HepG2 (cell line): ENCODE measurements around the gene CSNK1D. TPM values are rescaled to one million over a fixed set of nuclear protein-coding genes. Genes with fewer than 3 reads are reported as not detected.

Experiments used
- AGO2 ChIP-seq: fragments of 200-400 bp; formaldehyde crosslinking; optimal IDR thresholded peaks from 2 replicates; pipeline ENCODE3; 2017; ENCODE audit warnings: mild to moderate bottlenecking, low read depth, low read length, moderate library complexity
- FIP1L1 ChIP-seq: fragments of 200-400 bp; formaldehyde crosslinking; IDR thresholded peaks from 2 replicates; pipeline ENCODE4 v1.6.1; 2018; ENCODE audit warnings: low read depth, mild to moderate bottlenecking, low read length, moderate library complexity, borderline replicate concordance; ENCODE audit not compliant: insufficient read depth
- POLR2G ChIP-seq: fragments of 200-400 bp; formaldehyde crosslinking; IDR thresholded peaks from 2 replicates; pipeline ENCODE4 v1.6.1; 2018; ENCODE audit warnings: mild to moderate bottlenecking, low read depth, low read length, moderate library complexity
- SOX5 ChIP-seq: IDR thresholded peaks from 2 replicates; pipeline ENCODE4 v1.6.1; 2016; ENCODE audit warnings: borderline replicate concordance
- ZC3H13 ChIP-seq: sonication (generic); formaldehyde crosslinking; IDR thresholded peaks from 2 replicates; pipeline ENCODE4 v1.8.1; 2023; ENCODE audit warnings: mild to moderate bottlenecking, missing genetic modification reagents, moderate library complexity
- ZNF326 ChIP-seq: sonication (generic); formaldehyde crosslinking; IDR thresholded peaks from 2 replicates; pipeline ENCODE4 v1.4.0; 2020; ENCODE audit warnings: missing genetic modification reagents, borderline replicate concordance
- ZNF567 ChIP-seq: sonication (generic); formaldehyde crosslinking; IDR thresholded peaks from 2 replicates; pipeline ENCODE4 v1.8.1; 2023; ENCODE audit warnings: mild to moderate bottlenecking, missing genetic modification reagents, borderline replicate concordance
- polyA plus RNA-seq, 8 experiments: library from polyadenylated mRNA; depleted of rRNA in 3 of 8; stranded (reverse) in 7 of 8; unstranded in 1 of 8; fragments of >200 nt; fragmentation: Illumina TruSeq in 4 of 8; extraction: Trizol in 4 of 8; gene quantifications; 2 replicates each; pipeline versions ENCODE4 v1.2.1 to v1.2.3, GENCODE V29; 2011 to 2016; ENCODE audit warnings: low read depth in 4 of 8, missing spikeins in 1 of 8, mixed read lengths in 1 of 8; ENCODE audit not compliant: insufficient read depth in 1 of 8
- total RNA-seq, 5 experiments: library from RNA; depleted of rRNA; stranded (reverse); fragments of >200 nt; fragmentation: Illumina TruSeq; extraction: Trizol; gene quantifications; 2 replicates each; pipeline ENCODE4 v1.2.3, GENCODE V29; 2016; ENCODE audit warnings: low read depth in 1 of 5
- TF ChIP-seq, protein P1 (sequence below), 2 experiments: fragments of 450-650 bp in 1 of 2; sonication (generic) in 1 of 2; formaldehyde crosslinking in 1 of 2; IDR thresholded peaks; 2 replicates each; pipeline versions ENCODE4 v1.6.1 to v1.8.0; 2016 to 2022; ENCODE audit warnings: antibody characterized with exemption in 1 of 2, mild to moderate bottlenecking in 1 of 2, missing genetic modification reagents in 1 of 2
- TF ChIP-seq, protein P2 (sequence below): sonication (generic); formaldehyde crosslinking; IDR thresholded peaks from 2 replicates; pipeline ENCODE4 v1.4.0; 2020; ENCODE audit warnings: missing genetic modification reagents
- TF ChIP-seq, protein P3 (sequence below): sonication (generic); formaldehyde crosslinking; IDR thresholded peaks from 2 replicates; pipeline ENCODE4 v1.5.1; 2020; ENCODE audit warnings: mild to moderate bottlenecking, missing genetic modification reagents, moderate library complexity

The CSNK1D gene
- total and polyA plus RNA-seq, 2 of the 13 experiments (the other 11 are each of a cell fraction or from before 2014, with no cell fraction given): 31.5 to 128 TPM

DNA sequence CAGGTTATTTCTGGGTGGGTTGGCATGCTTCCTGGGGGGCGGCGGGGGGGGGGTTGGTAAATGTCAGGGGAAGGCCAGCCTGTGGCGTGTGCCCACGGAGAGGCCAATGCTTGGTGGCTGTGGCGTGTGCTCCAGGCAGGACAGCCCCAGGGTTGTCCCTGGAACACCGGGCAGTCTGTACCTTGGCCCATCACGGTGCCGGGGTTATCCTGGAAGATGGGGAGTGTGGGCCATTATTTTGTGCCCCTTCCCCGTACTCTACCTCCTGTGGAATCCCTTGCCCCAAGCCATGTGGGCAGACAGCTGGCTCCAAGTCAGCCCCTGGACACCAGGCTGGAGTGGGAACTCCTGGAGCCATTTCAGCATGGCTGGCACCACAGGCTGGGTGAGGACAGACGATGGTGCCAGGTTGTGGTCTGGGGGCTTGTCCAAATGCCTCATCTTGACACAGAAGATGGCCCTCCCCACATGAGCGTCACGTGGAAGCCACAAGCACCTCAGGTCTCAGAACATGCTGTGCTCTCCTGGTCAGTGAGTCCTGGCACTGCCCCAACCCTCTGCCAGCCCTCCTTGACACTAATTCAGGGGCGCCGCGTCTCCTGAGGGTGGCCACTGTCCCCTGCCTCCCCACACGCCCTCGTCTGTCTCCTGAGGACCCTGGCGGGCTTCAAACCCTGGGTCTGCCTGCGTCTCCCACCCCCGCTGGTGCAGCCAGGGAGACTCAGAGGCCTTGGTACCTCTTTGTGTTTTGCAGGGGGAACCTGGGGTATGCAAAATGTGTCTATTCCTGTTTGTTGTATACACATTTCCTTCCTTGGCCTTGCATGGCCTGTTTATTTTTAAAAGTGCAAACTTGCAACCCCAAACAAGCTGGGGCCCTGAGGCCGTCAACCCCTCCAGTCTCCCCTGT, 40.4 kb downstream of the CSNK1D start (continued):
- TF ChIP-seq, protein P1, sequence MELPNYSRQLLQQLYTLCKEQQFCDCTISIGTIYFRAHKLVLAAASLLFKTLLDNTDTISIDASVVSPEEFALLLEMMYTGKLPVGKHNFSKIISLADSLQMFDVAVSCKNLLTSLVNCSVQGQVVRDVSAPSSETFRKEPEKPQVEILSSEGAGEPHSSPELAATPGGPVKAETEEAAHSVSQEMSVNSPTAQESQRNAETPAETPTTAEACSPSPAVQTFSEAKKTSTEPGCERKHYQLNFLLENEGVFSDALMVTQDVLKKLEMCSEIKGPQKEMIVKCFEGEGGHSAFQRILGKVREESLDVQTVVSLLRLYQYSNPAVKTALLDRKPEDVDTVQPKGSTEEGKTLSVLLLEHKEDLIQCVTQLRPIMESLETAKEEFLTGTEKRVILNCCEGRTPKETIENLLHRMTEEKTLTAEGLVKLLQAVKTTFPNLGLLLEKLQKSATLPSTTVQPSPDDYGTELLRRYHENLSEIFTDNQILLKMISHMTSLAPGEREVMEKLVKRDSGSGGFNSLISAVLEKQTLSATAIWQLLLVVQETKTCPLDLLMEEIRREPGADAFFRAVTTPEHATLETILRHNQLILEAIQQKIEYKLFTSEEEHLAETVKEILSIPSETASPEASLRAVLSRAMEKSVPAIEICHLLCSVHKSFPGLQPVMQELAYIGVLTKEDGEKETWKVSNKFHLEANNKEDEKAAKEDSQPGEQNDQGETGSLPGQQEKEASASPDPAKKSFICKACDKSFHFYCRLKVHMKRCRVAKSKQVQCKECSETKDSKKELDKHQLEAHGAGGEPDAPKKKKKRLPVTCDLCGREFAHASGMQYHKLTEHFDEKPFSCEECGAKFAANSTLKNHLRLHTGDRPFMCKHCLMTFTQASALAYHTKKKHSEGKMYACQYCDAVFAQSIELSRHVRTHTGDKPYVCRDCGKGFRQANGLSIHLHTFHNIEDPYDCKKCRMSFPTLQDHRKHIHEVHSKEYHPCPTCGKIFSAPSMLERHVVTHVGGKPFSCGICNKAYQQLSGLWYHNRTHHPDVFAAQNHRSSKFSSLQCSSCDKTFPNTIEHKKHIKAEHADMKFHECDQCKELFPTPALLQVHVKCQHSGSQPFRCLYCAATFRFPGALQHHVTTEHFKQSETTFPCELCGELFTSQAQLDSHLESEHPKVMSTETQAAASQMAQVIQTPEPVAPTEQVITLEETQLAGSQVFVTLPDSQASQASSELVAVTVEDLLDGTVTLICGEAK (IDR thresholded peaks at IDR 0.05): no peak
- TF ChIP-seq, protein P1 (CRISPR knock-in tag; IDR thresholded peaks at IDR 0.05): no peak
- TF ChIP-seq ZNF326 (CRISPR knock-in tag) (peak; percentile 90; the same call in 1 of the 2 replicates), SOX5 (CRISPR knock-in tag) (no peak), ZNF567 (CRISPR knock-in tag) (no peak), AGO2 (peak; percentile 65), POLR2G (peak; percentile 44; the same call in 1 of the 2 replicates), FIP1L1 (0 out of 2 replicates have a peak, but pooled peaks have one; percentile 32), ZC3H13 (CRISPR knock-in tag) (peak; percentile 58; the same call in 1 of the 2 replicates)
- TF ChIP-seq, protein P2, sequence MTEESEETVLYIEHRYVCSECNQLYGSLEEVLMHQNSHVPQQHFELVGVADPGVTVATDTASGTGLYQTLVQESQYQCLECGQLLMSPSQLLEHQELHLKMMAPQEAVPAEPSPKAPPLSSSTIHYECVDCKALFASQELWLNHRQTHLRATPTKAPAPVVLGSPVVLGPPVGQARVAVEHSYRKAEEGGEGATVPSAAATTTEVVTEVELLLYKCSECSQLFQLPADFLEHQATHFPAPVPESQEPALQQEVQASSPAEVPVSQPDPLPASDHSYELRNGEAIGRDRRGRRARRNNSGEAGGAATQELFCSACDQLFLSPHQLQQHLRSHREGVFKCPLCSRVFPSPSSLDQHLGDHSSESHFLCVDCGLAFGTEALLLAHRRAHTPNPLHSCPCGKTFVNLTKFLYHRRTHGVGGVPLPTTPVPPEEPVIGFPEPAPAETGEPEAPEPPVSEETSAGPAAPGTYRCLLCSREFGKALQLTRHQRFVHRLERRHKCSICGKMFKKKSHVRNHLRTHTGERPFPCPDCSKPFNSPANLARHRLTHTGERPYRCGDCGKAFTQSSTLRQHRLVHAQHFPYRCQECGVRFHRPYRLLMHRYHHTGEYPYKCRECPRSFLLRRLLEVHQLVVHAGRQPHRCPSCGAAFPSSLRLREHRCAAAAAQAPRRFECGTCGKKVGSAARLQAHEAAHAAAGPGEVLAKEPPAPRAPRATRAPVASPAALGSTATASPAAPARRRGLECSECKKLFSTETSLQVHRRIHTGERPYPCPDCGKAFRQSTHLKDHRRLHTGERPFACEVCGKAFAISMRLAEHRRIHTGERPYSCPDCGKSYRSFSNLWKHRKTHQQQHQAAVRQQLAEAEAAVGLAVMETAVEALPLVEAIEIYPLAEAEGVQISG (CRISPR knock-in tag): 0 out of 2 replicates have a peak, but pooled peaks have one; percentile 16
- TF ChIP-seq, protein P3, sequence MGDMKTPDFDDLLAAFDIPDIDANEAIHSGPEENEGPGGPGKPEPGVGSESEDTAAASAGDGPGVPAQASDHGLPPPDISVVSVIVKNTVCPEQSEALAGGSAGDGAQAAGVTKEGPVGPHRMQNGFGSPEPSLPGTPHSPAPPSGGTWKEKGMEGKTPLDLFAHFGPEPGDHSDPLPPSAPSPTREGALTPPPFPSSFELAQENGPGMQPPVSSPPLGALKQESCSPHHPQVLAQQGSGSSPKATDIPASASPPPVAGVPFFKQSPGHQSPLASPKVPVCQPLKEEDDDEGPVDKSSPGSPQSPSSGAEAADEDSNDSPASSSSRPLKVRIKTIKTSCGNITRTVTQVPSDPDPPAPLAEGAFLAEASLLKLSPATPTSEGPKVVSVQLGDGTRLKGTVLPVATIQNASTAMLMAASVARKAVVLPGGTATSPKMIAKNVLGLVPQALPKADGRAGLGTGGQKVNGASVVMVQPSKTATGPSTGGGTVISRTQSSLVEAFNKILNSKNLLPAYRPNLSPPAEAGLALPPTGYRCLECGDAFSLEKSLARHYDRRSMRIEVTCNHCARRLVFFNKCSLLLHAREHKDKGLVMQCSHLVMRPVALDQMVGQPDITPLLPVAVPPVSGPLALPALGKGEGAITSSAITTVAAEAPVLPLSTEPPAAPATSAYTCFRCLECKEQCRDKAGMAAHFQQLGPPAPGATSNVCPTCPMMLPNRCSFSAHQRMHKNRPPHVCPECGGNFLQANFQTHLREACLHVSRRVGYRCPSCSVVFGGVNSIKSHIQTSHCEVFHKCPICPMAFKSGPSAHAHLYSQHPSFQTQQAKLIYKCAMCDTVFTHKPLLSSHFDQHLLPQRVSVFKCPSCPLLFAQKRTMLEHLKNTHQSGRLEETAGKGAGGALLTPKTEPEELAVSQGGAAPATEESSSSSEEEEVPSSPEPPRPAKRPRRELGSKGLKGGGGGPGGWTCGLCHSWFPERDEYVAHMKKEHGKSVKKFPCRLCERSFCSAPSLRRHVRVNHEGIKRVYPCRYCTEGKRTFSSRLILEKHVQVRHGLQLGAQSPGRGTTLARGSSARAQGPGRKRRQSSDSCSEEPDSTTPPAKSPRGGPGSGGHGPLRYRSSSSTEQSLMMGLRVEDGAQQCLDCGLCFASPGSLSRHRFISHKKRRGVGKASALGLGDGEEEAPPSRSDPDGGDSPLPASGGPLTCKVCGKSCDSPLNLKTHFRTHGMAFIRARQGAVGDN (CRISPR knock-in tag): peak; percentile 33; the same call in 1 of the 2 replicates
